Measurements from ENCODE around the gene C5orf15.
"Not testable (repeated sequence)": the region's sequence is repeated elsewhere in the genome, so short reads cannot be mapped to it uniquely, and the experiment has no call there.

Gene C5orf15

DNA sequence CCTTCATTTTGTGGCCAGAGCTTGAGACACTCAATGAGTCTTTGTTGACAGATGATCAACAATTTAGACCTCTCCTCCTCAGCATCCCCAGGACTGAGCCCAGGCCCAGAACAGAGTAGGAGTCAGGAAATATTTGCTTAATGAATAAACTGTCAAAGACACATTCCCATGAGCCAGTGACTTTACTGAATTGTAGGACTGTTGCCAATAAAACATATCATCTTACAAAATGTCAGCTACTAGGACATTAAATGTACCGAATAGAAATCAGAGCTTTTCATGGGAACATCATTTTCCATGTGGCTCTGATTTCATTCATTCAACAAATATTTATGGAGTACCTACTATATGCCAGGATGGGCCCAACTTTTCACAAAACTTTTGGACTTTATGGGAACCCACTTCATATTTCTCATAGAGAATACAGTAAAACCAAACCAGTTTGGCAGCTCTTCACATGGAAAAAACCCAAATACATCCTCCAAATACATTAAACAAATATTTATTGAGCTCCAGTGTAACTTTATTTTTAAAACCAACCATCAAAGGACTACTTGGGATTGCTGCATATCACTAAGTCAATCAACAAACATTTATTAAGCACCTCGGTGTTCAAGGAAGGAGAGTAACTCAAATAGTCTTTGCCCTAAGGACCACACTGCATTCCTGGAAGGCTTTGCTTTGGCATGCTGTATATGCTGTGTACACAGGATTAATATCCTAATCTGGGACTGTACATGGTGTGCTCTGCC lies 24.9 kb upstream of the C5orf15 start:
- DNase-seq = peak; percentile 40 to 52

DNA sequence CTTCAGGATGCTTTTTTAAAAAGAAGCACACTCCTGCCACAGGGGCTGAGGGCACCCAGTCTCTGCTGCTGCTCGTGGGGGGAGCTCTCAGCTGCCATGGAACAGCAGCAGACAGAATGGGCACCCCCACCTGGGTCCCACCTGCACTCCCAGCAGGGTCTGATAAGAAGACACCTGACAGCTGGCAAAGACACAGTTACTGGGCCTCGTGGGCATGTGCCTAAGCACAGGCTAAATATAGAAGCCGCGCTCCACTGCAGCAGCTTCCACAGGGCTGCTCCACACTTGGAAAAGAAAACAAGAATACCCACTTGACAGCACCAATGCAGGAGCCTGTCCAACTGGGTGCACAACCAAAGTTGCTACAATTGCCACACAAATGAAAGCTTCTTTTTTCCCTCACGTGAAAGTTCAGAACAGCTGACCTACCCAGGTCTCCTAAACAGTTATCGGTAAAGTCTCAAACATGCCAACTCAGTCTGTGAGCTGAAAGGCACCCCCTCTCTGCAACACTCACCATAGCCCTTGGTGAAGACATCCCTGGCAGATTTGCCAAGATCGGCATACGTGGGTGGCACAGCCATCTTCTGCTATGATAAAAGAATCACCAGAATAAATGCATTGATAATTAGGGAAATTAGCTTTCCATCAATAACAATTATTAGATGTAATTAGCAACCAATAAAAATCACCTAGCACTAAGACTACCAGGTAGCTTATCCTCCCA lies 24.2 kb upstream of the C5orf15 start:
- DNase-seq = peak in 1 of 2 experiments; percentile 16

- DNase-seq = no peak
Observed at GRCh38 chr5:133991171-133991910, 22.9 kb upstream of the C5orf15 start.

GRCh38 chr5:133990396-133990795 lies 22.0 kb upstream of the C5orf15 start:
- DNase-seq = no peak

GRCh38 chr5:133985540-133986180 lies 17.2 kb upstream of the C5orf15 start:
- DNase-seq = no peak

DNA sequence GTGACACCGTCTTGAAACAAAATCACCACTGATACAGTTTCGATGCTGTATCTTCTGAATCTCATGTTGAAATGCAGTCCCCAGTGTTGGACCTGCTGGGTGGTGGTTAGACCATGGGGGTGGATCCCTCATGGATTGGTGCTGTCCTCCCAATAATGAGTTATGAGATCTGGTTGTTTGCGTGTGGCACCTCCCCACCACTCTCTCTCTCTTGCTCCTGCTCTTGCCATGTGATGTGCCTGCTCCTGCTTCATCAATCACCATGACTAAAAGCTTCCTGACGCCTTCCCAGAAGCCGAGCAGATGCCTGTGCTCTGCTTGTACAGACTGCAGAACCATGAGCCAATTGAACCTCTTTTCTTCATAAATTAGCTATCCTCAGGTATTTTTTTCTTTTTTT lies 15.2 kb upstream of the C5orf15 start:
- DNase-seq = no peak

GRCh38 chr5:133981714-133982113 lies 13.3 kb upstream of the C5orf15 start:
- DNase-seq = no peak

- no peak for DNase-seq
Observed at GRCh38 chr5:133980652-133981051, 12.2 kb upstream of the C5orf15 start.

- DNase-seq = no peak
Observed at GRCh38 chr5:133978943-133979342, 10.5 kb upstream of the C5orf15 start.

DNA sequence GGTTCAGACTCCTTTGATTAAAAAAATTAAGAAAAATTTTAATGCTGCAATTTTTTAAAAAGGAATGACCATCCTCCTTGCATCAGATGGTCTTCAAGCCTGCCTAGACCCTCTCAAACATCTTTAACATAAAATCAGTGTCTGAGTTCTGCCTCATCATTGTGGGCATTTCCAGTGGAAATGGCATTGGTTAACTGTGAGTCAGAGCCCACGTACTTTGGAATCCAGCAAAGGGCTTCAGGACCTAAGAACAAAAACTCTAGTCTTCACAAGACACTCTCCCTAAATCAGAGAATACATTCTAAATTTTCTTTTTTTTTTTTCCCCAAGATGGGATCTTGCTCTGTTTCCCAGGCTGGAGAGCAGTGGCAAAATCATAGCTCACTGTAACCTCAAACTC lies 9.4 kb upstream of the C5orf15 start:
- no peak for DNase-seq

DNA sequence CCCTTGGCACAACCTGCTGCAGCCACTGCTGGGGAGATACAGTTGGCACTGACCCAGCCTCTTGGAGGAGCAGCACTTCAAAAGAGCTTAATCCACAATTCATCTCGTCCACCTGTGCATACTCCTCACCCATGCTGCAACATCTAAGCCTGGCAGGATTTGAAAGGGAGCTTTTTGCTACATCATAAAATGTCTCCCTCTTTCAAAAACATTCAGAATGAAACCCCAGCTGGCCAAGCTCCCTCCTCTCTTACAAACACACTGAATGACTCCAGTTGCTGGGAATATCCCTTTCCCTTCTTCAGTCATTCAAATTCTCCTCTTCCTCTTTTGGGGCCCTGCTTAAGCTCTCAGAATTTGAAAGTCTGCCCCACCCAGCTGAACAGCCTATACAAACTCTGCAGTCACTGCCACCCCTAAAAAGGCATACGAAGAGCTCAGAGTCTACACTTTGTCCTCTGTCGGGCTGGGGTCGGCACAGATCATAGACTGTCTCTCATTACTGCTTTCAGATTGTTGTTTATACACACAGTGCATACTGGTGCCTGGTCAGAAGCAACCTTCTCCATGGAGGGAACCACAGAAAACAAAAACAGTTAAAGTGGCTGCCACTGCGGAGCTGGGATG lies 8.8 kb upstream of the C5orf15 start:
- no peak for DNase-seq

DNA sequence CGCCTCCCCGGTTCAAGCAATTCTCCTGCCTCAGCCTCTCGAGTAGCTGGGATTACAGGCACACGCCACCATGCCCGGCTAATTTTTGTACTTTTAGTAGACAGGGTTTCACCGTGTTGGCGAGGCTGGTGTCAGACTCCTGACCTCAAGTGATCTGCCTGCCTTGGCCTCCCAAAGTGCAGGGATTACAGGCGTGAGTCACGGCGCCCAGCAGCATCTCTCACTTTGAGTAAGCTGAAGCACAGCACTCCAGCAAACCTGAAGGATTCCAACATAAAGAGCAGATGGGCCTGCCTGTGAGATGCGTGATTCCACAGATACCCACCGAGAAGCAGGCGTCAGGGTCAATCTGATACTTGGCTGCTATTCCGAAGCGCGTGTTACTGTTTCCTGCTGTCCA lies 7.1 kb upstream of the C5orf15 start:
- DNase-seq = not testable (repeated sequence)

DNA sequence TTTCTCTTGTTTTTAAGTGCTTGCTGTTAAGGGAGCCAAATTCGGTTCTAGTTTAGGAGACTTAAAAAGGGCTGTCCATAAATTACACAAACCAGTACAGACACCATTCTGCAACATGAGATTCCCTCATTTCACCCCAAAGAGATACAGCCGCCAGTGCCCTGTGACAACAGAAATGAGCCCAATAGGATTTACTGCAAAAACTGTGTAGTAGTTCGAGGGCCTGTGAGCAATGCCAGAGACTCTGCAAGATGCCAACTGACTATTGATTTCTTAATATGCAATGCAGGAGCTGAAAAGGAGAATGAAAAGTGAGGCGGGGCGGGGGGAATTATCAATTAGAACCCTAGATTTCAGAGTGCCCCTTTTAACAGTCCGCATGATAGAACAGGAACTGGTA lies 5.7 kb upstream of the C5orf15 start:
- DNase-seq = no peak

- DNase-seq = no peak
Observed at GRCh38 chr5:133970325-133970909, 2.0 kb upstream of the C5orf15 start.

DNA sequence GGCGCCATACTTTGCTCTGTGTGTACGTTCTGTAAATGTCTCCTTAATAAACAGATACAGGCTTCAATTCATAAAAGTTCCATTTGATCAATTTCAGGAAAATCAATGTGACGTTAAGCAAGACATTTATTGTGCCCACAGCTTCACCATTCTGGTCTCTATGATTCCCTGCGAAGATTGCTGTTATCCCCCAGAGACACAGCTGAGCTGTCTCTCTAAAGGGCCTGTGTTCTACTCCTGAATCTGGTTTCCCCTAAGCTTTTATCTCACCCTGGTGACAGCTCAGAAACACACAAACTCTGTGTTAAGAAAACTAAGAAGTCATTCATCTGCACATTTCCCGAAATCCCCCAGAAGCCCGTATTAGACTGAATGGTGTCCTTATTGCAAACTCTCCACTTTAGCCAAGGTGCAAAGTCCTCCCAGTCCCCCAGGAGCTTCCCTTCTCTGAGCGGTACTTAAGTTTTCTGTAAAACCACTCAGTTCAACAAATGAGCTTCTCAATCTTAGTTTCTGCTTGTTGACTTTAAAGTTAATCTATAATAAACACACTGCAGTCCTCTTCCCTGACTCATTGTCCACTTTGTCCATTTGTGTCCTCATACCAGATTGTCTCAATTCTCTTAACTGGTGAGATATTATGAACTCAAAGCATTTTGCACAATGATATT lies 1.4 kb upstream of the C5orf15 start:
- peak in 1 of 2 experiments; percentile 5 for DNase-seq

- no peak for DNase-seq
Observed at GRCh38 chr5:133967698-133968203, 674 bp downstream of the C5orf15 start.

DNA sequence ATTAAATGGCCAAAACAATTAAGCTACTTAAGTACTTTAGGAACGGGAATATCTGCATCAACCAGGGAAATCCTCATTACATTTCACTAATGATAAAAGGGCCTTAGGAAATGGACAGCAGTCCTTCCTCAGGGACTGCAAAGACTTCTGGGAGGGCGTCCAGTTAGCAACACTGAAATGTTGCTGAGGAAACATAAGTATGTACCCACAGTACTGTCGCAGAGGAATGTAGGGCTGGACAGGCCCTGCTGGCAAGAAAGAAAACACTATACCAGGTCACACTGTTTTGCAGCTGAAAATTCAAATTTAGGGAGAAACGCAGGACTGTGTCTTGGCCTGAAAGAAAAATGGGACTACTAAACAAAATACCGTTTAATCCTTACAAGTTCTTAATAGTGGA lies 1.3 kb downstream of the C5orf15 start:
- DNase-seq = no peak

DNA sequence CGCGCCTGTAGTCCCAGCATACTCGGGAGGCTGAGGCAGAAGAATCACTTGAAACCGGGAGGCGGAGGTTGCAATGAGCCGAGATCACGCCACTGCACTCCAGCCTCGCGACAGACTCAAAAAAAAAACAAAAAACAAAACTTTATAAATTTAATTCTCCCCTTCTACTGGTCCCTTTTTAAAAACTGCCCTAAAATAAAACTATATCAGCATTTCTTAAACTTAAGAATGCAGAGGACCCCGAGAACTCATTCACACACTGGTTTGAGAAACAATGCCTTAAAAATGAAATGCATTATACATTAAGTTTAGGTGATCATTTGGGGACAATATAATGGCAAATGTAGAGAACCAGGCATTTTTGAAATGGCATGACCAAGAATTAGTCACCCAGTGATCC lies 2.3 kb downstream of the C5orf15 start:
- DNase-seq = no peak

DNA sequence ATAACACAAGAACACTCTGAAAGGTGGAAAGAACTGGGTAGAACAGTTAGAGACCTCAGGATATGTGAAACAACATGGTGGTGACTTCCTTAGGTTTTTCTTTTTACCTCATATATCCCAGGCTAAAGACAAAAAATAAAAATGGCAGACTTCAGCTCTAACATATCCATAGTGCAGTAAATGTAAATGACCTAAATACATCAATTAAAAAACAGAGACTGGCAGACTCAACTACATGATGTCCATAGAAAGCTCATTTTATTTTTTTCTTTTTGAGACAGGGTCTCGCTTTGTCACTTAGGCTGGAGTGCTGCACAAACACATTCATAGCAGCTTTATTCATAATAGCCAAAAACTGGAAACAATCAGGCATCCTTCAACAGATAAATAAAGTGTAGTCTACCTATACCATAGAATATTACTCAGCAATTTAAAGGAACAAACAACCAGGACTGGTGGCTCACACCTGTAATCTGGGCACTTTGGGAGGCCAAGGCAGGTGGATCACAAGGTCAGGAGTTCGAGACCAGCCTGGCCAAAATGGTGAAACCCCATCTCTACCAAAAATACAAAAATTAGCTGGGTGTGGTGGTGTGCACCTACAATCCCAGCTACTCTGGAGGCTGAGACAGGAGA lies 4.8 kb downstream of the C5orf15 start:
- no peak for DNase-seq

GRCh38 chr5:133962801-133963476 lies 5.5 kb downstream of the C5orf15 start:
- DNase-seq = no peak
